GM12801 (cell line): Measurements from ENCODE around the gene WSB2.

Experiments used
- TF ChIP-seq, protein P1 (sequence below): IDR thresholded peaks from one replicate; pipeline ENCODE4 v1.5.1; 2011; ENCODE audit warnings: control low read depth; ENCODE audit not compliant: insufficient read length; ENCODE audit errors: extremely low read depth

Gene WSB2

DNA sequence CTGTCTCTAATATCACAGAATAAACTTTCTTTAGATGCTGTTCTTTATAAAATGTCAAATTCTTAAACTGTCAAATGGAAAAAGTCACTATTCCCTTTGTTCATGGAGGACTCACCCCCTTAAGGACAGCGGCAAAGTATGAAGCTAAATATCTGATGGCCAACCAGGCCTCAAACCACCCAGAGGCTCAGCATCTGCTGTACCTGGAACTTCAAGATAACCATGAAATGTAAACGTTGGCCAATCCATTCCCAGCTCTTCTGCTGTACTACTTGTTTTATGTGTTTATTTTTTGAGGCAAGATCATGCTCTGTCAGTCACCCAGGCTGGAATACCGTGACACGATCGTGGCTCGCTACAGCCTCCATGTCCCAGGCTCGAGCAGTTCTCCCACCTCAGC is 28.8 kb downstream of the WSB2 start:
- TF ChIP-seq, protein P1, sequence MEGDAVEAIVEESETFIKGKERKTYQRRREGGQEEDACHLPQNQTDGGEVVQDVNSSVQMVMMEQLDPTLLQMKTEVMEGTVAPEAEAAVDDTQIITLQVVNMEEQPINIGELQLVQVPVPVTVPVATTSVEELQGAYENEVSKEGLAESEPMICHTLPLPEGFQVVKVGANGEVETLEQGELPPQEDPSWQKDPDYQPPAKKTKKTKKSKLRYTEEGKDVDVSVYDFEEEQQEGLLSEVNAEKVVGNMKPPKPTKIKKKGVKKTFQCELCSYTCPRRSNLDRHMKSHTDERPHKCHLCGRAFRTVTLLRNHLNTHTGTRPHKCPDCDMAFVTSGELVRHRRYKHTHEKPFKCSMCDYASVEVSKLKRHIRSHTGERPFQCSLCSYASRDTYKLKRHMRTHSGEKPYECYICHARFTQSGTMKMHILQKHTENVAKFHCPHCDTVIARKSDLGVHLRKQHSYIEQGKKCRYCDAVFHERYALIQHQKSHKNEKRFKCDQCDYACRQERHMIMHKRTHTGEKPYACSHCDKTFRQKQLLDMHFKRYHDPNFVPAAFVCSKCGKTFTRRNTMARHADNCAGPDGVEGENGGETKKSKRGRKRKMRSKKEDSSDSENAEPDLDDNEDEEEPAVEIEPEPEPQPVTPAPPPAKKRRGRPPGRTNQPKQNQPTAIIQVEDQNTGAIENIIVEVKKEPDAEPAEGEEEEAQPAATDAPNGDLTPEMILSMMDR = no peak

DNA sequence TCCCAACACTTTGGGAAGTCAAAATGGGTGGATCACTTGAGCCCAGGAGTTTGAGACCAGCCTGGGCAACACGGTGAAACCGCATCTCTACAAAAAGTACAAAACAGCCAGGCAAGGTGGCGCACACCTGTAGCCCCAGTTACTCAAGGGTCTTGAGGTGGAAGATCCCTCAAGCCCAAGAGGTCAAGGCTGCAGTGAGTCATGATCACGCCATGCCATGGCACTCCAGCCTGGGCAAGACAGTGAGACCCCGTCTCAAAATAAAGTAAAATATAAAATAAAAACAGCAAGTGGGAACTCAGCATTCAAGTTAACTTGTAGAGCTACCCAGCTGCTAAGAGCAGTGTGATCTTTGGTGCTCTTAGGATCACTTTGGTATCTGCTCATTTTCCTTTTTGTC is 31.8 kb downstream of the WSB2 start:
- TF ChIP-seq, protein P1 = no peak

- TF ChIP-seq, protein P1 = no peak
Observed at GRCh38 chr12:118025168-118025567, 35.8 kb downstream of the WSB2 start.

DNA sequence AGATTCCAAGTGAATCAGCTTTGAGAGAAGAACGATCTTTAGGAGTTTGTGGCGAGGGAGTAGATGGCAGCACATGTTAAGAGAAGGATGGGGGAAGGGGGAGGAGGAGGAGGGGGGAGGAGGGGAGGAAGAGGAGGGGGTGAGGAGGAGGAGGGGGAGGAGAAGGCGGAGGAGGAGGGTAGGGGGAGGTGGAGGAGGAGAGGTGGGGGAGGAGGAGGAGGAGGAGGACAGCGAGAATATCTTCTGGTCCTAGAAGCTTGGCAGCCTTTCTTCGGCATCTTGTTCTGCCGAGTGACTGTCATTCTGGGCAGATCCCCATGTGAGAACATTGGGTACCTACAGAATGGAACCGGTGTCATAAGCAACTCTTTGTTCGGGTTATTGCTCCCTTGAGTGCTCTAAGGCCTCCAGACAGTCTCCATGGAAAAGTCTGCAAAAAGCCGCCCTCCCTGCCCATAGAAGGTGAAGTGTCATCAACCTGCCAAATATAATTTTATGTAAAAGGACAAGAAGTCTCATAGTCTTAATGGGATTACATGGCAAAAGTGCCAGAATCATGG is 37.6 kb downstream of the WSB2 start:
- TF ChIP-seq, protein P1 = no peak

DNA sequence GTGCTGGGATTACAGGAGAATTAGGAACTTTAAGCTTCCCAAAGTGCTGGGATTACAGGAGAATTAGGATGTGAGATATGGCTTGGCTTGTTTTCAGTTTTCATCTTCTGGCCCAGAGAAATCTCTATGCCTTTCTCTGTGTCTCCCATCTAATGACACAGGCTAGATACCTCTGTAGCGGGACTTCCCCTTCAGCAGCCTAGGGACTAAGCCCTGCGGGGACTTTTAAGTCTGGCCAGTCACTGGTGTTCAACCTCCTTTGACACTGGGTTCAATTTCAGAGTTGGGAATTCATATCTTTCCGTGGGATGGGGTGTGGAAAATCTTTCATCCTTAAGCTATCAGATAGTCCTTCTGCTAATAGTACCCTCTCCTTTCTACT is 38.3 kb downstream of the WSB2 start:
- TF ChIP-seq, protein P1 = no peak

DNA sequence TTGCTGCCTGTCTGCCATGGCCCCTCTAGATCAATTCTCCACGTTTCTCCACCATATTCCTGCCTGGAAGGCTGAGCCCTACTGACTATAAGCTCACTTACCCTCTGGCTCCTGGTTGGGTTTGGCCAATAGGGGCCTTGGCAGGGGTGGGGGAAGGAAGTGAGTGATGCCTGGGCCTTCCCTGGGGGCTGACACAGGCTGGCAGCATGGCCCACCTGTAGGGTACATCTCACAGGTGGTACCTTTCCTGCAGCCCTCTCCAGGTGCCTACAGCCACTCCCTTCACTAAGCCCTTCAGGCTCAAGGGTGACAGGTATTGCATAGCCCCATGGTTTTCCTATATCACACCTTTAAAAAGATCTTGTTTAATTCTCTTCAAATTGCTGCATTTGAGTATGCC is 40.9 kb downstream of the WSB2 start:
- TF ChIP-seq, protein P1 = no peak

DNA sequence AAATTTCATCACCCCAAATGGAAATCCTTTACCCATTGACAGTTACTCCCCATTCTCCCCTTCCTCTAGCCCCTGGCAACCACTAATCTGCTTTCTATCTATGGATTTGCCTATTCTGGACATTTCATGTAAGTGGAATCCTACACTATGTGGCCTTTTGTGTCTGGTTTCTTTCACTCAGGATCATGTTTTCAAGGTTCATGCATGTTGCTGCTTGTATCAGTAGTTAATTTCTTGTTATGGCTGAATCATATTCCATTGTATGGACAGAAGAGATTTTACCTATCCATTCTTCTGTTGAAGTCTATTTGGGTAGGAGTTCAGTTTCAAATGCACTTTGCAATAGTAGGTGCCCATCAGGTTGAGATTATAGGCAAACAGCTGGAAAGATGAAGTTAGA is 43.1 kb downstream of the WSB2 start:
- TF ChIP-seq, protein P1 = no peak
